ENCODE results near the gene PLXNA4. TPM values are rescaled to one million over a fixed set of nuclear protein-coding genes. Genes with fewer than 3 reads are reported as not detected.

The PLXNA4 gene
- total and polyA plus RNA-seq, 4 donors: 0.04 to 1.1 (median 0.41) TPM

DNA sequence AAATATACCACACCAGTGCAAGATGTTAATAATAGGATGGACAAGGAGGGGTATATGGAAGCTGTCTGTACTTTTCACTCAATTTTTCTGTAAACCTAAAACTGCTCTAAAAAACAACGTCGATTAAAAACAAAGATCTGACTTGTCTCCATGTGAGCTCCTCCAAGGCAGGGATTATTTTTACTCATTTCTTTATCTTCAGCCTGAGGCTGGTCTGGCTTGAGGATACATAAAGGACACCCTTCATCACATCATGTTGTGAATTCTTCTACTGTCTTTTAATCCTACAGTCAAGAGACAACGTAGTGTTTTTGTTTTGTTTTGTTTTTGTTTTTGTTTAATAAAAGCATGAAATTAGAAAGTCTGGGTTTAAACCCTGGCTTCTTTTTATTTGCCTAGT is 486.9 kb downstream of the PLXNA4 start:
- H3K9me3 ChIP-seq (ENCODE audit: control insufficient read depth in 4 of 4, low read length in 3 of 4): no peaks in the 10 kb centered on the region
- no peak overlapping the region for H3K27ac ChIP-seq (ENCODE audit: low read depth in 1 of 2, low read length in 2 of 2)
- TF ChIP-seq, protein P1, sequence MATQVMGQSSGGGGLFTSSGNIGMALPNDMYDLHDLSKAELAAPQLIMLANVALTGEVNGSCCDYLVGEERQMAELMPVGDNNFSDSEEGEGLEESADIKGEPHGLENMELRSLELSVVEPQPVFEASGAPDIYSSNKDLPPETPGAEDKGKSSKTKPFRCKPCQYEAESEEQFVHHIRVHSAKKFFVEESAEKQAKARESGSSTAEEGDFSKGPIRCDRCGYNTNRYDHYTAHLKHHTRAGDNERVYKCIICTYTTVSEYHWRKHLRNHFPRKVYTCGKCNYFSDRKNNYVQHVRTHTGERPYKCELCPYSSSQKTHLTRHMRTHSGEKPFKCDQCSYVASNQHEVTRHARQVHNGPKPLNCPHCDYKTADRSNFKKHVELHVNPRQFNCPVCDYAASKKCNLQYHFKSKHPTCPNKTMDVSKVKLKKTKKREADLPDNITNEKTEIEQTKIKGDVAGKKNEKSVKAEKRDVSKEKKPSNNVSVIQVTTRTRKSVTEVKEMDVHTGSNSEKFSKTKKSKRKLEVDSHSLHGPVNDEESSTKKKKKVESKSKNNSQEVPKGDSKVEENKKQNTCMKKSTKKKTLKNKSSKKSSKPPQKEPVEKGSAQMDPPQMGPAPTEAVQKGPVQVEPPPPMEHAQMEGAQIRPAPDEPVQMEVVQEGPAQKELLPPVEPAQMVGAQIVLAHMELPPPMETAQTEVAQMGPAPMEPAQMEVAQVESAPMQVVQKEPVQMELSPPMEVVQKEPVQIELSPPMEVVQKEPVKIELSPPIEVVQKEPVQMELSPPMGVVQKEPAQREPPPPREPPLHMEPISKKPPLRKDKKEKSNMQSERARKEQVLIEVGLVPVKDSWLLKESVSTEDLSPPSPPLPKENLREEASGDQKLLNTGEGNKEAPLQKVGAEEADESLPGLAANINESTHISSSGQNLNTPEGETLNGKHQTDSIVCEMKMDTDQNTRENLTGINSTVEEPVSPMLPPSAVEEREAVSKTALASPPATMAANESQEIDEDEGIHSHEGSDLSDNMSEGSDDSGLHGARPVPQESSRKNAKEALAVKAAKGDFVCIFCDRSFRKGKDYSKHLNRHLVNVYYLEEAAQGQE (IDR thresholded peaks at IDR 0.05): no peak
- TF ChIP-seq JUND (IDR thresholded peaks at IDR 0.05) (no peak), YY1 (IDR thresholded peaks at IDR 0.05) (no peak), HNF4G (IDR thresholded peaks at IDR 0.05) (no peak), SP1 (IDR thresholded peaks at IDR 0.05) (no peak), EGR1 (IDR thresholded peaks at IDR 0.05; ENCODE audit: low read depth in 2 of 2) (no peak), HNF4A (conservative IDR thresholded peaks at IDR 0.05) (no peak), RAD21 (IDR thresholded peaks at IDR 0.05) (no peak), RXRA (IDR thresholded peaks at IDR 0.05) (no peak), FOXA1 (IDR thresholded peaks at IDR 0.05) (no peak), FOXA2 (IDR thresholded peaks at IDR 0.05) (no peak), NR2F2 (IDR thresholded peaks at IDR 0.05) (no peak)
- TF ChIP-seq, protein P2, sequence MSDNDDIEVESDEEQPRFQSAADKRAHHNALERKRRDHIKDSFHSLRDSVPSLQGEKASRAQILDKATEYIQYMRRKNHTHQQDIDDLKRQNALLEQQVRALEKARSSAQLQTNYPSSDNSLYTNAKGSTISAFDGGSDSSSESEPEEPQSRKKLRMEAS (IDR thresholded peaks at IDR 0.05): no peak
- TF ChIP-seq, protein P3, sequence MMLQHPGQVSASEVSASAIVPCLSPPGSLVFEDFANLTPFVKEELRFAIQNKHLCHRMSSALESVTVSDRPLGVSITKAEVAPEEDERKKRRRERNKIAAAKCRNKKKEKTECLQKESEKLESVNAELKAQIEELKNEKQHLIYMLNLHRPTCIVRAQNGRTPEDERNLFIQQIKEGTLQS (IDR thresholded peaks at IDR 0.05): no peak
- TF ChIP-seq, protein P4, sequence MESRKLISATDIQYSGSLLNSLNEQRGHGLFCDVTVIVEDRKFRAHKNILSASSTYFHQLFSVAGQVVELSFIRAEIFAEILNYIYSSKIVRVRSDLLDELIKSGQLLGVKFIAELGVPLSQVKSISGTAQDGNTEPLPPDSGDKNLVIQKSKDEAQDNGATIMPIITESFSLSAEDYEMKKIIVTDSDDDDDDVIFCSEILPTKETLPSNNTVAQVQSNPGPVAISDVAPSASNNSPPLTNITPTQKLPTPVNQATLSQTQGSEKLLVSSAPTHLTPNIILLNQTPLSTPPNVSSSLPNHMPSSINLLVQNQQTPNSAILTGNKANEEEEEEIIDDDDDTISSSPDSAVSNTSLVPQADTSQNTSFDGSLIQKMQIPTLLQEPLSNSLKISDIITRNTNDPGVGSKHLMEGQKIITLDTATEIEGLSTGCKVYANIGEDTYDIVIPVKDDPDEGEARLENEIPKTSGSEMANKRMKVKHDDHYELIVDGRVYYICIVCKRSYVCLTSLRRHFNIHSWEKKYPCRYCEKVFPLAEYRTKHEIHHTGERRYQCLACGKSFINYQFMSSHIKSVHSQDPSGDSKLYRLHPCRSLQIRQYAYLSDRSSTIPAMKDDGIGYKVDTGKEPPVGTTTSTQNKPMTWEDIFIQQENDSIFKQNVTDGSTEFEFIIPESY (IDR thresholded peaks at IDR 0.05): no peak
- TF ChIP-seq, protein P5, sequence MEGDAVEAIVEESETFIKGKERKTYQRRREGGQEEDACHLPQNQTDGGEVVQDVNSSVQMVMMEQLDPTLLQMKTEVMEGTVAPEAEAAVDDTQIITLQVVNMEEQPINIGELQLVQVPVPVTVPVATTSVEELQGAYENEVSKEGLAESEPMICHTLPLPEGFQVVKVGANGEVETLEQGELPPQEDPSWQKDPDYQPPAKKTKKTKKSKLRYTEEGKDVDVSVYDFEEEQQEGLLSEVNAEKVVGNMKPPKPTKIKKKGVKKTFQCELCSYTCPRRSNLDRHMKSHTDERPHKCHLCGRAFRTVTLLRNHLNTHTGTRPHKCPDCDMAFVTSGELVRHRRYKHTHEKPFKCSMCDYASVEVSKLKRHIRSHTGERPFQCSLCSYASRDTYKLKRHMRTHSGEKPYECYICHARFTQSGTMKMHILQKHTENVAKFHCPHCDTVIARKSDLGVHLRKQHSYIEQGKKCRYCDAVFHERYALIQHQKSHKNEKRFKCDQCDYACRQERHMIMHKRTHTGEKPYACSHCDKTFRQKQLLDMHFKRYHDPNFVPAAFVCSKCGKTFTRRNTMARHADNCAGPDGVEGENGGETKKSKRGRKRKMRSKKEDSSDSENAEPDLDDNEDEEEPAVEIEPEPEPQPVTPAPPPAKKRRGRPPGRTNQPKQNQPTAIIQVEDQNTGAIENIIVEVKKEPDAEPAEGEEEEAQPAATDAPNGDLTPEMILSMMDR (IDR thresholded peaks at IDR 0.05; ENCODE audit: low read depth, low read length, missing input control): no peak
- no peak for DNase-seq (ENCODE audit: low spot score)
- H3K9ac ChIP-seq (ENCODE audit: low read depth in 1 of 2, low read length in 2 of 2): no peak overlapping the region
- H3K36me3 ChIP-seq (ENCODE audit: control insufficient read depth in 4 of 4, insufficient read depth in 3 of 4, low read depth in 1 of 4, low read length in 3 of 4): no peaks in the 10 kb centered on the region
- 86% methylated on average over 3 of the region's 3 CpGs for WGBS
- no peak overlapping the region for H3K4me3 ChIP-seq (ENCODE audit: low read depth in 1 of 3, low read length in 3 of 3)
- no peaks in the 10 kb centered on the region for H3K27me3 ChIP-seq (ENCODE audit: control insufficient read depth in 4 of 4, insufficient read depth in 4 of 4, low read length in 3 of 4)
- no peaks in the 10 kb centered on the region for H3K4me1 ChIP-seq (ENCODE audit: control insufficient read depth in 4 of 4, insufficient read depth in 4 of 4, low read length in 3 of 4)

DNA sequence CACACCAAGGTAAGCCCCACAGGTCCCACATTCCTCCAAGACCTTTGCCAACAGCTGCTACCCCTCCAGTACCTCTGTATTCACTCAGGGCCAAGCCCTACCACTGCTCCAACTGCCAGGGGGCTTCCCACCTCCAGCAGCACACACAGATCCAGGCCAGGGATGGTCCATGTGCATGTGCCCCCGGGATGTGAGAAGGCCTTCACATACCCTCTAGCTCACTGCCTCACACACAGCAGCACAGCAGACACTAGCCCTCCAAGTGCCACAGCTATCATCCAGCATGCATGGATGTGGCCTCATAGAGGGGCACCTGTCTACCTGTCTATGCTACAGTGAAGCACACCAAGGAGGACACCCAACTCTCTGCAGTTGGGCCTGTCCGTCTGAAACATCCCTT is 488.8 kb downstream of the PLXNA4 start:
- Histone ChIP-seq H3K36me3 (ENCODE audit: control insufficient read depth in 4 of 4, insufficient read depth in 3 of 4, low read depth in 1 of 4, low read length in 3 of 4) (no peaks in the 10 kb centered on the region), H3K9me3 (ENCODE audit: control insufficient read depth in 4 of 4, low read length in 3 of 4) (no peaks in the 10 kb centered on the region), H3K27ac (ENCODE audit: low read depth in 1 of 2, low read length in 2 of 2) (no peak overlapping the region), H3K4me3 (ENCODE audit: low read depth in 1 of 3, low read length in 3 of 3) (no peak overlapping the region), H3K9ac (ENCODE audit: low read depth in 1 of 2, low read length in 2 of 2) (no peak overlapping the region), H3K4me1 (ENCODE audit: control insufficient read depth in 4 of 4, insufficient read depth in 4 of 4, low read length in 3 of 4) (no peaks in the 10 kb centered on the region), H3K27me3 (ENCODE audit: control insufficient read depth in 4 of 4, insufficient read depth in 4 of 4, low read length in 3 of 4) (no peaks in the 10 kb centered on the region)
- WGBS: 90% methylated on average over 2 of the region's 2 CpGs
- DNase-seq (ENCODE audit: low spot score): no peak
- TF ChIP-seq TAF1 (conservative IDR thresholded peaks at IDR 0.05) (no peak), JUND (IDR thresholded peaks at IDR 0.05) (no peak), RXRA (IDR thresholded peaks at IDR 0.05) (no peak), FOXA1 (IDR thresholded peaks at IDR 0.05) (no peak), GABPA (IDR thresholded peaks at IDR 0.05 in 1 of 2, conservative IDR thresholded peaks at IDR 0.05 in 1 of 2) (no peak), NR2F2 (IDR thresholded peaks at IDR 0.05) (no peak), EGR1 (IDR thresholded peaks at IDR 0.05; ENCODE audit: low read depth in 2 of 2) (no peak), SP1 (IDR thresholded peaks at IDR 0.05) (no peak), YY1 (IDR thresholded peaks at IDR 0.05) (no peak)
- TF ChIP-seq, protein P1 (IDR thresholded peaks at IDR 0.05): no peak
- TF ChIP-seq, protein P4 (IDR thresholded peaks at IDR 0.05): no peak
- TF ChIP-seq, protein P2 (IDR thresholded peaks at IDR 0.05): no peak
